Measurements from ENCODE around the gene EXOC4.
"Not testable (repeated sequence)": the region's sequence is repeated elsewhere in the genome, so short reads cannot be mapped to it uniquely, and the experiment has no call there.

Gene EXOC4

DNA sequence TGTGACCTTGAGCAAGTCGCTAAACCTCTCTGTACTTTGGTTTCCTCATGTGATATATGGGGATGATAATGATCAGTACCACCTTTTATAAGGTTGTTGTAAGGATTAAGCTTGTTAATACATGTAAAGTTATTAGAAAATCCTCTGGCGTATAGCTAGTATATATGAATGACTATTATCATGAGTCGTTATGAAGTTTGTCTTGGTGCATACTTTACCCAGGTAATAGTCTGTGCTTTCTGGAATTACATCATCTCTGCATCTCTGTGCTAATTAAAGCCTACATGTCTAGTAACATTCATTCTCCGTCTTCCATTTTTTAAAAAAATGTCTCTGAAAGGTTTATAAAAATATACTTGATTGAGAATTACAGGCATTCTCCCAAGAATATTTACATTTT is 524.8 kb downstream of the EXOC4 start:
- TF ChIP-seq, protein P1, sequence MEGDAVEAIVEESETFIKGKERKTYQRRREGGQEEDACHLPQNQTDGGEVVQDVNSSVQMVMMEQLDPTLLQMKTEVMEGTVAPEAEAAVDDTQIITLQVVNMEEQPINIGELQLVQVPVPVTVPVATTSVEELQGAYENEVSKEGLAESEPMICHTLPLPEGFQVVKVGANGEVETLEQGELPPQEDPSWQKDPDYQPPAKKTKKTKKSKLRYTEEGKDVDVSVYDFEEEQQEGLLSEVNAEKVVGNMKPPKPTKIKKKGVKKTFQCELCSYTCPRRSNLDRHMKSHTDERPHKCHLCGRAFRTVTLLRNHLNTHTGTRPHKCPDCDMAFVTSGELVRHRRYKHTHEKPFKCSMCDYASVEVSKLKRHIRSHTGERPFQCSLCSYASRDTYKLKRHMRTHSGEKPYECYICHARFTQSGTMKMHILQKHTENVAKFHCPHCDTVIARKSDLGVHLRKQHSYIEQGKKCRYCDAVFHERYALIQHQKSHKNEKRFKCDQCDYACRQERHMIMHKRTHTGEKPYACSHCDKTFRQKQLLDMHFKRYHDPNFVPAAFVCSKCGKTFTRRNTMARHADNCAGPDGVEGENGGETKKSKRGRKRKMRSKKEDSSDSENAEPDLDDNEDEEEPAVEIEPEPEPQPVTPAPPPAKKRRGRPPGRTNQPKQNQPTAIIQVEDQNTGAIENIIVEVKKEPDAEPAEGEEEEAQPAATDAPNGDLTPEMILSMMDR (IDR thresholded peaks at IDR 0.05): no peak
- H3K36me3 ChIP-seq: no peaks in the 10 kb centered on the region
- no peak for DNase-seq
- no peaks in the 10 kb centered on the region for H3K4me1 ChIP-seq
- H3K27ac ChIP-seq: no peak overlapping the region
- intact Hi-C loops (cut with DNase I; ENCODE audit: low total_unique reads): no loop called here
- no peak overlapping the region for H3K4me3 ChIP-seq
- H3K9me3 ChIP-seq: no peaks in the 10 kb centered on the region
- H3K27me3 ChIP-seq: no peaks in the 10 kb centered on the region

DNA sequence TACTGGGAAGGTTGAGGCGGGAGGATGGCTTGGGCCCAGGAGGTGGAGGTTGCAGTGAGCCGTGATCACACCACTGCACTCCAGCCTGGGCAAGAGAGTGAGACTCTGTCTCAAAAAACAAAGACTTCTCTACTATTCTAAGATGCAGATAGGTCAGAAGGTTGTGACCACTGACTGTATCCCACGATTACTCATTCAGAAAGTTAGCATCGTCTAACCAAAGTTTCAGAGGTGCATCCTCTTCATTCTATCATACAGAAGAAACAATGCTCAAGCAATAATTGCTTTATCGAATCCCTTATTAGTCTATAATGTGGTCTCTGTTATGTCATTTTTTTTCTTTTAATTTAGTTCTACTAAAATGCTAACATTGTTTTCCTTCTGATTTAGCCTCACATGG is 525.6 kb downstream of the EXOC4 start:
- Histone ChIP-seq H3K27ac (no peak overlapping the region), H3K9me3 (no peaks in the 10 kb centered on the region), H3K27me3 (no peaks in the 10 kb centered on the region), H3K4me3 (no peak overlapping the region), H3K4me1 (no peaks in the 10 kb centered on the region), H3K36me3 (no peaks in the 10 kb centered on the region)
- TF ChIP-seq, protein P1 (IDR thresholded peaks at IDR 0.05): no peak
- no peak for DNase-seq
- intact Hi-C loops (cut with DNase I; ENCODE audit: low total_unique reads): no loop called here

DNA sequence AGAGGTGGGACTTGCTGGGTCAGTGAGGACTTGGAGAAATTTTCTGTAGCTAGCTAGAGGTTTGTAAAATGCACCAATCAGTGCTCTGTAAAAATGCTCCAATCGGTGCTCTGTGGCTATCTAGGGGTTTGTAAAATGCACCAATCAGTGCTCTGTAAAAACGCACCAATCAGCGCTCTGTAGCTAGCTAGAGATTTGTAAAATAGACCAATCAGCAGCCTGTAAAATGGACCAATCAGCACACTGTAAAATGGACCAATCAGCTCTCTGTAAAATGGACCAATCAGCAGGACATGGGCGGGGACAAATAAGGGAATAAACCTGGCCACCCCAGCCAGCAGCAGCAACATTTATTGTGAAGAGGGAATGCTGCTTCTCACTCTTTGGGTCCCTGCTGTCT is 526.7 kb downstream of the EXOC4 start:
- H3K27me3 ChIP-seq; H3K4me1 ChIP-seq; H3K4me3 ChIP-seq; intact Hi-C loops (cut with DNase I; ENCODE audit: low total_unique reads); DNase-seq; H3K27ac ChIP-seq; H3K36me3 ChIP-seq; H3K9me3 ChIP-seq: not testable (repeated sequence)

DNA sequence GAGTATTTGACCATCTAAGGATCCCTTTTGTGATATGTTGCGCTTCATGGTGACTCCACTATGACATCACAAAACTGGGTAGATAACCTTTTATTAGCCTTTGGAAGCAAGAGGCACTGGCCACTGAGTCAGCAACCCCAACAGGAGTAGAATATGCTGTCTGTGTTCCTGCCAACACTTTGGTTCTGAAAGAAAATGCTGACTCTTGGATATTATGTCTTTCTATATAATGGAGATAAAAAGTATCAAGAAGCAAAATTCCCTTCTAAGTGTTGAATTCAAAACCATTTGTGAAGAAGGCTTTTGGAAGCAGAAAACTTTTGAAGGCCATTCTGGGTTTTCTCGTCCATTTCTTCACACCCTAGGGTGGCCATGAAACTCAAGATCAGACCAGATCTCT is 528.0 kb downstream of the EXOC4 start:
- Histone ChIP-seq H3K9me3 (no peaks in the 10 kb centered on the region), H3K4me1 (no peaks in the 10 kb centered on the region)
- TF ChIP-seq, protein P1 (IDR thresholded peaks at IDR 0.05): no peak

DNA sequence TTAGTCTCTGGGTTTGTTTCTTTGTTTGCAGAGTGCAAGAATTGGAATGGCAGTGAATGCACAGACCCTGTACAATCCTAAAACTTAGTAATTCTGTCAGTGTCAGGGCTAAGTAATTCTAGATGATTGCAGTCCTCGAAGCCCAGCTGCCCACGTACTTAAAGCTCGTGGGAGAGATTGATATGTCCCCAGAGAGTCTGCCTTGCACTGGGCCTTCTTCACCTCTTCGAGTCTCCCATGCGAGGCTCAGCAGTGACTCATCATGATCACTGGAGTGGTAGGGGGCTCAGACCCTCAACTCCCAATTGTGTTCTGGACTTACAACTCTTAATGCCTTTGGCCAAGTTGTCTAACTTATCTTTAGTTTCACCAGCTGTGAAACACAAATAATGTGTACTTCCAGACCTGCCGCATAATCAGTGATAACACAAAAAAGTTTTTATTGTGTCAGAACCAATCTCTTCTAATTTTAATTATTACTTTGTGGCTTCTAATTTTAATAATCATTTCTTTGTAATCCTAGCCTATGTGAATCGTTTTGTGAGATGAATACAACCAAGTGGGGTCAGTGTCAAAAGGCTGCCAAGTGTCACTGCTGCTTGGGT is 528.7 kb downstream of the EXOC4 start:
- intact Hi-C loops (cut with DNase I; ENCODE audit: low total_unique reads): no loop called here
- Histone ChIP-seq H3K27ac (no peak overlapping the region), H3K4me3 (no peak overlapping the region), H3K4me1 (no peaks in the 10 kb centered on the region), H3K9me3 (no peaks in the 10 kb centered on the region), H3K36me3 (no peaks in the 10 kb centered on the region), H3K27me3 (no peaks in the 10 kb centered on the region)
- no peak for DNase-seq
- TF ChIP-seq, protein P1 (IDR thresholded peaks at IDR 0.05): no peak

More for the DNA sequence above, 528.0 kb downstream of the EXOC4 start:
- H3K36me3 ChIP-seq: no peaks in the 10 kb centered on the region
- H3K27ac ChIP-seq: no peak overlapping the region
- H3K4me3 ChIP-seq: no peak overlapping the region
- no peak for DNase-seq
- H3K27me3 ChIP-seq: no peaks in the 10 kb centered on the region
- intact Hi-C loops (cut with DNase I; ENCODE audit: low total_unique reads): no loop called here

DNA sequence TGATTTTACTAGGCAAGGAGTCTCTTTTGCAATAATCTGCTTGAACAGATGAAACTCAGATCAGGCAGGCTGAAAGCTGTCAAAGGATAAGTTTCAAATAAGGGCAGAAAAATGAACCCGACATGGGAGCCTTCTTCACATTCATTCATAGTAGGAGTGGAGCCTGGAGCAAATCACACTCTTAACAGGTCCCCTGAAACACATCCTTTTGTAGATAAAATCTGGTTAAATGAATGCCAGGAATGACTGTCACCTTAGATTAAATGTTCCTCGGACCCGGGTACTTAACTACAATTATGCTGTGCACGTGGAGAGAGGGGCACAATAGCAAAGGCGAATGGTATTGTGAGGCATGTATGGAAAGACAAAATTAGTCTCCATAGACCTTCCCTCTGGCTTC is 529.6 kb downstream of the EXOC4 start:
- Histone ChIP-seq H3K27me3 (no peaks in the 10 kb centered on the region), H3K4me3 (no peak overlapping the region), H3K27ac (no peak overlapping the region), H3K9me3 (no peaks in the 10 kb centered on the region), H3K36me3 (no peaks in the 10 kb centered on the region), H3K4me1 (no peaks in the 10 kb centered on the region)
- no peak for DNase-seq
- intact Hi-C loops (cut with DNase I; ENCODE audit: low total_unique reads): no loop called here
- TF ChIP-seq, protein P1 (IDR thresholded peaks at IDR 0.05): no peak
